GM12892 (cell line): Measurements from ENCODE around the gene RNASE3.
"Not testable (repeated sequence)": the region's sequence is repeated elsewhere in the genome, so short reads cannot be mapped to it uniquely, and the experiment has no call there.

Experiments
- DNase-seq: peaks from one replicate; pipeline ENCODE4 v3.0.0; 2011; ENCODE audit not compliant: insufficient read length
- FAIRE-seq: peaks from 2 replicates; lab custom pipeline; 2011; peaks lifted over from hg19 to GRCh38; lab: Jason Lieb, UNC
- POLR2A ChIP-seq: IDR thresholded peaks from 2 replicates; pipeline ENCODE4 v1.6.1; 2011; ENCODE audit warnings: low read depth, low read length, control low read depth
- POLR2AphosphoS5 ChIP-seq: IDR thresholded peaks from 2 replicates; pipeline ENCODE4 v1.6.1; 2011; ENCODE audit warnings: low read depth, low read length, control low read depth
- TAF1 ChIP-seq: IDR thresholded peaks from 2 replicates; pipeline ENCODE4 v1.6.1; 2011; ENCODE audit warnings: low read depth, mild to moderate bottlenecking, control low read depth, low read length, borderline replicate concordance

RNASE3 gene

DNA sequence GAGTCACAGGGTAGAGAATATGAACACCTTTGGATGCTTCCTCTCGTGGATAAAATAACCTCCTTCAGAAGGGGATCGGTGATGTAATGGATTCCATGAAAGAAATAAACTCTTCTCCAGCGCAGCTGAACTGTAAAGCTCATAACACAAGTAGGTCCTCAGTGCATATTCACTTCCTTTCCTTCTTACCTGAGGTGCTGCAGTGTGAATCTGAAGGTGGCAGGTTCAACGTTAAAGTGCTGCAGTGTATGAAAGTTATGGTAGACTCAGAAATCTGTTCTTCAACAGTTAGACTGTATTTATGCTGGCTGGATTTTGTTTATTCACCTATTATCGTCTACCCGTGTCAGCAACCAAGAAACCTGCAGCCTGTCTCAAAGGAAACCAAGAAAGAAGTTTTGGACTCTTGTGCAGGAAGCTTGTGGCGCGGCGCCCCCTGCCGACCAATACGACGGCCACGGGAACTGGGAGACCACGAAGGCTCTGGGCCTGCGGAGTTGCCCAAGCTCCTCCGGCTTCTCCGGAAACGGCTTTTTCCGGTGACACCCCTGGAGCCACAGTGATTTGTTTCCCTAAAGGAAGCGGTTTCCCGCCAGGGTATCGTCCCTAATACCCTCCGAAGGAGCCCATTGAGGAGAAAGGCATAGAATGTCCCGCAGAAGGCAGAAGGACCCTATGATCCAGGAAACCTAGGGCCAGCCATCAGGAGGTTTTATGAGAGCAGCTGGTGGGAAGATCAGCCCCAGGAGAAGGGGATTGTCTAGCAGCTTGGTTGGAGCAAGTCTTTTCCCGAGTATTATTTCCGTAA, 17.6 kb upstream of the RNASE3 start:
- no peak for TF ChIP-seq POLR2A
- TF ChIP-seq TAF1, result no peak
- TF ChIP-seq POLR2AphosphoS5, result no peak
- DNase-seq, result peak; percentile 33
- FAIRE-seq, result peak; percentile 85

DNA sequence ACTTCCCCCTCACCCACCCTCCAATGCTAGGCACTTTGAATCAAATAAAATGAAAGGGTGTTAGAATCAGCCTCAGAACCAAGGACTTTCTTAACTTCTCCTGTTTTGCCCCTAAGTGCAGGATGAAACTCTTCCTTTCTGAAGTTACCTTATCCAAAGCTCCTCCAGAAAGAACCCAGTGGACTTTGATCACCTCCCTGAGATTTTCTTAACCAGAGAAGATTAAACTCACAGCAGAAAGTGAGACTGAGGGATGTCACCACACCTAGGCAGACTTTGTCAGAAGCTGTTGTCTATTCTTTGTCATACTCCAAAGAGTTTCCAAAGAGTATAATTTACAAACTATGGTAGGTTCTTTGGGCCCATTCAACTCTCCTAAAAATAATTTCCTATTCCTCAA, 14.2 kb upstream of the RNASE3 start:
- TF ChIP-seq TAF1, result no peak
- TF ChIP-seq POLR2AphosphoS5, result no peak
- TF ChIP-seq POLR2A, result no peak
- no peak for FAIRE-seq
- no peak for DNase-seq

DNA sequence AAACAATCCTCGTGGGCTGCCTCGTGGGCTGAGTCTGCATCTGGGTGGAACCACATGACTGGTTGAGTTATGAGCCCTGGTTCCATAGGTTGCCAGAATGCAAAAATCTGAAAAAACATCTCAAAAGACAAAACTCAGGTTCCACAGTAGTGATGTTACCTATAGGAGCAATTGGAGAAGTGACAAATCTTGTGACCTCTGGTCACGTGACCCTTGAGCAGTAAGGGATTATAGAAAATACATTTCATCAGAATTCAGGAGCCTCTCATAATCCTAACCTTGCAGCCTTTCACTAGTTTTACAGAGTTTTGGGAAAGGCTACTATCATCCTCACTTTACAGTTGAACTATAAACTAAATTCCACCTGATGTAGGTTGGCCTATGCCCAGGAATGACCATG, 12.5 kb upstream of the RNASE3 start:
- FAIRE-seq (no peak), DNase-seq (no peak)
- TF ChIP-seq POLR2AphosphoS5 (no peak), POLR2A (no peak), TAF1 (no peak)

DNA sequence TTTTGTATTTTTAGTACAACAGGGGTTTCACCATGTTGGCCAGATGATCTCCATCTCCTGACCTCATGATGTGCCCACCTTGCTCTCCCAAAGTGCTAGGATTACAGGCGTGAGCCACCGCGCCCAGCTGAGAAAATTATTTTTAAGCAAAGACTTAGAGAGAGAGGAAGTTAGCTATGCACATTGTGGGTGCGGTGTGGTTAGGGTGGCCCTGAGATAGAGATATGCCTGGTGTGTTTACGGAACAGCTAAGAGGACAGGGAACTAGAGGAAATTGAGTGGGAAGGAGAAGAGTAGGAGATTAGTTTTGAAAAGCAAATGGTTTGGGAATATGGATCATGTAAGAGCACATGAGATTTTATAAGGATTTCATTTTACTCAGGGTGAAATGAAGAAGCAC, 10.0 kb upstream of the RNASE3 start:
- not testable (repeated sequence) for DNase-seq, FAIRE-seq

DNA sequence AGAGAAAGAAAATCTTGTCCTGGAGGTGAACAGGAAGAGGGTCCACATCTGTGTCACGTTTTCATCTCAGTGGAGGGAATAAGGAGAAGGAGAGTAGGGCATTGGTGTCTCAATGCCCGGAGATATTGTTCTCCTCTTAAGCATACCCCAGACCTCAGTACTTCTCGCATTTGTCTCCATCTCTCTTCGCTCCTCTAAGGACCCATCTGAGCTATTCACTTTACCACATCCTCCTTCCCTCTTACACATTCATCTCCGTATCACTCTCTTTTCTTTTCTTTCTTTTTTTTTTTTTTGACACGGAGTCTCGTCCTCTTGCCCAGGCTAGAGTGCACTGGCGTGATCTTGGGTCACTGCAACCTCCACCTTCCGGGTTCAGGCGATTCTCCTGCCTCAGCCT, 8.4 kb upstream of the RNASE3 start:
- not testable (repeated sequence) for DNase-seq, FAIRE-seq

DNA sequence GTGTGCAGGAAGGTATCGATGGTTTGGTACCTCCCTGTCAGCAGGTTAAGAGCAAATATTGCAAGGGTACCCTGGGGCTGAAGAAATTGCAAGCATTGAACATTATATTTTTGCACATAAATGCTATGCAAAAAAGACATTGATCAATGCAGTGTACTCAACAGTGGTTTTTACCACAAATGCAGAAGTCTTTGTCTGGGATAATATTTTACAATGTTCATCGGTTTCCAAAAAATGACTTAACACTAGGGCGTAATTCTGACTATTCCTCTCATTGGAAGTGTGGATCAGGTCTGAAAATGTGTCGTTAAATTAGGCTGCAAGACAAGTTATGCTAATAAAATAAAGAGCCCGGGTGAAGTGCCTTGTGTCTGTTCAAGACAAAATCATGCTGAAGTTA, 2.8 kb upstream of the RNASE3 start:
- not testable (repeated sequence) for FAIRE-seq

DNA sequence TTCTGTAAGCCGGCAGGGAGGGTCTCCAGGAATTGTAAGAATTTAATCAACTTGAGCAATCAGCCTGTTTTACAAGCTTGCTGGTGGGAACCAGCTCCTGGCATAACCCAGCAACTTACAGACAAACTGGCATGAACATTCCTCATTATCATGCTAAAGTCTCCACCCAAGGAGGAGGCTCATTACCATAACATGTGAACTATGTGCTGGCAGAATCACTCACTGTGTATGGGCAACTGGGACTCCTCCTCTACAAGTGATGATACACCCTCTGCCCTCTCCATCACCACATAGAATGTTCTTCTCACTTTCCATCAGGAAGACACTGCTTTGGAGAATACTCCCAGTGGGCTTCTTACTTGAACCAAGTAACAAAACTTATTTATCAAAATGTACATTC, 4.1 kb downstream of the RNASE3 start:
- not testable (repeated sequence) for FAIRE-seq, DNase-seq

More for the DNA sequence above, 2.8 kb upstream of the RNASE3 start:
- DNase-seq, result not testable (repeated sequence)

DNA sequence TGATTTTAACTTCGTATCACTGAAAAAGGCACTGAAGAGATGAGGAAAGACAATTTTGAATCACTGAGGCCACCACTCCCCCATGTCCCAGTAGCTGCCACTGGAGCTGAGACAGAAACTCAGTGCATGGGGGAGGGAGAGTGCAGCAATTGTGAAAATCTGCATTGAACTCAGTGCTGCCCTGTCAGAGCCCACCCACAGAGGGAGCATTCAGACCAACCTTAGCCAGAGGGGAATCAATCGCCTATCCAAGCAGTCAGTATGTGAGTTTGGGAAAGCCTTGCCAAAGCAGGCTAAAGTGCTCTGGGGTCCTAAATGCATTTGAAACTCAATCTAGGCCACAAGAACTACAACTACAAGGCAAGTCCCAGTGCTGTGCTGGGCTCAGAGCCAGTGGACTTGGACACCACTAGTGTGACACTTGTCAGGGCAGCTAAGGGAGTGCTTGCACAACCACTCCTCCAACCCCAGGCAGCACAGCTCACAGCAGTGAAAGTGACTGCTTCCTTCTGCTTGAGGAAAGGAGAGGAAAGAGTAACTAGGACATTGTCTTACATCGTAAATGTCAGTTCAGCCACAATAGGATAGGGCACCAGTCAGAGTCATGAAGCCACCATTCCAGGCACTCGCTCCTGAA, 13.3 kb downstream of the RNASE3 start:
- TF ChIP-seq POLR2A, result no peak
- no peak for TF ChIP-seq POLR2AphosphoS5
- DNase-seq, result no peak
- no peak for FAIRE-seq

DNA sequence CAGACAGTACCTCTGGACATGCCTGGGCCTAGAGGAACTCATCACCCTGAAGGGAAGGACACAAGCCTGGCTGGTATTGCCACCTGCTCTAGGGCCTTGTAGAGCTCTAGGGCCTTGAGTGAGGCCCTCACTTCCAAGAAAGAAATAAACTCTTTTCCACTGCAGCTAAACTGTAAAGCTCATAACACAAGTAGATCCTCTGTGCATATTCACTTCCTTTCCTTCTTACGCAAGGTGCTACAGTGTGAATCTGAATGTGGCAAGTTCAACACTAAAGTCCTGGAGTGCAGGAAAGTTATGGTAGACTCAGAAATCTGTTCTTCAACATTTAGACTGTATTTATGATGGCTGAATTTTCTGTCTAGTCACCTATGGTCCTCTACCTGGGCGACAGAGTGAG, 14.5 kb downstream of the RNASE3 start:
- DNase-seq (no peak), FAIRE-seq (no peak)
- no peak for TF ChIP-seq POLR2AphosphoS5
- TF ChIP-seq TAF1, result no peak
- TF ChIP-seq POLR2A, result no peak

DNA sequence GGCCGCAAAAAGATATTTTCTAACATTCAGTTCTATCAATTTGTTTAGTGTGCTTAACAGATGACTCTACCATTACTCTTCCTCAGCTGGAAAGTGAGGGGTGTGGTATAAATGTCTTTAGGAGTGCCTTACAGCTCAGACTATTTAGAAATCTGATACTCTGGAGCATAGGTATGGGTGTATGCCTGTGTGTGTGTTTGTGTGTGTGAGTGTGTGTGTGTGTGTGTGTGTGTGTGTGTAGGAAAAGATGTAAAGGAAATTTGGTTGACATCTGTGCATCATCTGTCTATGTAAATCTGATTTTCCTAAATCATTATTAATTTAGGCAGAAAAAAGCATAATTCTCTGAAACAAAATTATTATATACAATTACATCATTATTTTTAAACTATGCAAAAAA, 16.0 kb downstream of the RNASE3 start:
- TF ChIP-seq POLR2AphosphoS5 (no peak), TAF1 (no peak), POLR2A (no peak)
- FAIRE-seq (no peak), DNase-seq (no peak)

DNA sequence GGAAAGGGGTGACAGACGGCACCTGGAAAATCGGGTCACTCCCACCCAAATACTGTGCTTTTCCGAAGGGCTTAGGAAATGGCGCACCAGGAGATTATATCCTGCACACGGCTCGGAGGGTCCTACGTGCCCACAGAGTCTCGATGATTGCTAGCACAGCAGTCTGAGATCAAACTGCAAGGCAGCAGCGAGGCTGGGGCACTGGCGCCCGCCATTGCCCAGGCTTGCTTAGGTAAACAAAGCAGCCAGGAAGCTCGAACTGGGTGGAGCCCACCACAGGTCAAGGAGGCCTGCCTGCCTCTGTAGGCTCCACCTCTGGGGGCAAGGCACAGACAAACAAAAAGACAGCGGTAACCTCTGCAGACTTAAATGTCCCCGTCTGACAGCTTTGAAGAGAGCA, 19.6 kb downstream of the RNASE3 start:
- DNase-seq, FAIRE-seq: not testable (repeated sequence)

DNA sequence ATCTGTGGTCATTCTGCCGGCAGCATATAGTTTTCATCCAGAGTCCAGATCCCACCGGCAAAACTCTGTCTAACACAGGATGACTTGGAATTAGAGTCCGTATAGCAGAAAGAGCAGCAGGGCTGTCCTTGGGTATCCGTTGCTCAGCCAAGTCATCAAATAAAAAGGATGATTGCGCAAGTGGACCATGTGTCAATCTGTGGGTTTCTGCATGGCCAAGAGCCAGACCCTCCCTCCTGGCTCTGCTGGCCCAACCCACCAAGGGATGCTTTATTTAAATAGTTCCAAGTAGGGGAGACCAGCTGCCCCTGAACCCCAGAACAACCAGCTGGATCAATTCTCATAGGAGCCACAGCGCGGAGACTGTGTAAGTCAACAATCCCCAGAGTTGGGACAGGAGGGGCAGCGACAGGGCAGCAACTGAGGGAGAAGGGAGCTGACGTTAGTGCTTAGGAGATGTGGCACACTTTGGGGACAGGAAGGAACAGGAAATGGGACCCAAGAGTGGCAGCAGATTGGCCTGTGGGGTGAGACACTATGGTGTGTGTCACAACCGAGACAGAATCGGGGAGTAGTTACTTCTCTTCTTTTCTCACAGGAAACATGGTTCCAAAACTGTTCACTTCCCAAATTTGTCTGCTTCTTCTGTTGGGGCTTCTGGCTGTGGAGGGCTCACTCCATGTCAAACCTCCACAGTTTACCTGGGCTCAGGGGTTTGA, 28.0 kb downstream of the RNASE3 start:
- not testable (repeated sequence) for FAIRE-seq, DNase-seq

DNA sequence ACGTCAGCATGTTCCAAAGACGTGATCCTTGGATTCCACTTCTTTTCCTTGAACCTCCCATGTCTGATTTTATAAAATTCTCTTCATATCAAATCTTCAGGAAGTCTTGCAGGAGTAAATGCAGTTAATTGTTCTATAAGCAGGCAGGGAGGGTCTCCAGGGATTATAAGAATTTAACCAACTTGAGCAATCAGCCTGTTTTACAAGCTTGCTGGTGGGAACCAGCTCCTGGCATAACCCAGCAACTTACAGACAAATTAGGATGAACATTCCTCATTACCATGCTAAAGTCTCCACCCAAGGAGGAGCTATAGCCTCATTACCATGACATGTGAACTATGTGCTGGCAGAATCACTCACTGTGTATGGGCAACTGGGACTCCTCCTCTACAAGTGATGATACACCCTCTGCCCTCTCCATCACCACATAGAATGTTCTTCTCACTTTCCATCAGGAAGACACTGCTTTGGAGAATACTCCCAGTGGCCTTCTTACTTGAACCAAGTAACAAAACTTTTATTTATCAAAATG, 32.6 kb downstream of the RNASE3 start:
- not testable (repeated sequence) for DNase-seq, FAIRE-seq
